HG03432 (cell line): ENCODE measurements around the gene ZBTB3.
"Not testable (repeated sequence)": the region's sequence is repeated elsewhere in the genome, so short reads cannot be mapped to it uniquely, and the experiment has no call there.

Experiments used
- ATAC-seq: cut with Tn5 transposase; IDR thresholded peaks from one replicate; pipeline ENCODE4 v1.9.1; 2021; ENCODE audit warnings: mild to moderate bottlenecking, moderate library complexity; ENCODE audit not compliant: unreplicated experiment

Gene ZBTB3

GRCh38 chr11:62757846-62758788 lies 4.2 kb upstream of the ZBTB3 start:
- no peak for ATAC-seq

GRCh38 chr11:62755086-62755615 lies 1.2 kb upstream of the ZBTB3 start:
- no peak for ATAC-seq

- ATAC-seq = peak; percentile 1
Observed at GRCh38 chr11:62752994-62753735, 795 bp downstream of the ZBTB3 start.

- no peak for ATAC-seq
Observed at GRCh38 chr11:62752177-62752785, 1.7 kb downstream of the ZBTB3 start.

- ATAC-seq = not testable (repeated sequence)
Observed at GRCh38 chr11:62749931-62750330, 4.0 kb downstream of the ZBTB3 start.

GRCh38 chr11:62747475-62748160 lies 6.3 kb downstream of the ZBTB3 start:
- ATAC-seq = no peak

- no peak for ATAC-seq
Observed at GRCh38 chr11:62737196-62737595, 16.8 kb downstream of the ZBTB3 start.

GRCh38 chr11:62732830-62733229 lies 21.1 kb downstream of the ZBTB3 start:
- ATAC-seq = no peak

GRCh38 chr11:62730076-62730475 lies 23.9 kb downstream of the ZBTB3 start:
- not testable (repeated sequence) for ATAC-seq

GRCh38 chr11:62728171-62728988 lies 25.6 kb downstream of the ZBTB3 start, which contains the start of gene TTC9C:
Gene TTC9C, plus strand, starts transcription at chr11:62728486. Its CDS starts 363 bp downstream, at chr11:62728849.
- ATAC-seq = peak; percentile 18

GRCh38 chr11:62727872-62728170 lies 26.1 kb downstream of the ZBTB3 start:
- ATAC-seq = peak; percentile 57

- ATAC-seq = peak; percentile 69
Observed at GRCh38 chr11:62727165-62727871, 26.6 kb downstream of the ZBTB3 start, which contains the start of gene HNRNPUL2. Gene HNRNPUL2, minus strand, starts transcription at chr11:62727457. Its CDS starts 301 bp downstream, at chr11:62727156.

- no peak for ATAC-seq
Observed at GRCh38 chr11:62726915-62727164, 27.1 kb downstream of the ZBTB3 start.

- ATAC-seq = peak; percentile 1
Observed at GRCh38 chr11:62726156-62726914, 27.6 kb downstream of the ZBTB3 start.

GRCh38 chr11:62725646-62726045 lies 28.3 kb downstream of the ZBTB3 start:
- no peak for ATAC-seq

GRCh38 chr11:62724171-62724570 lies 29.8 kb downstream of the ZBTB3 start:
- ATAC-seq = no peak

GRCh38 chr11:62721994-62722393 lies 32.0 kb downstream of the ZBTB3 start:
- no peak for ATAC-seq

GRCh38 chr11:62719302-62719978 lies 34.5 kb downstream of the ZBTB3 start:
- ATAC-seq = no peak
